Caco-2 (cell line): ENCODE results near the gene NOS3. TPM values are rescaled to one million over a fixed set of nuclear protein-coding genes. Genes with fewer than 3 reads are reported as not detected.

Source experiments
- BruUV-seq: library from RNA; stranded (reverse); fragments of 400-500 nt; replicated peaks from 2 replicates; lab custom pipeline; 2021; lab: Mats Ljungman, UMichigan
- CTCF ChIA-PET: fragments of 300-600 bp; sonication (Branson Sonifier 250); formaldehyde crosslinking; loops from one replicate; lab custom pipeline; 2022; ENCODE audit warnings: antibody characterized with exemption; lab: Charles Lee
- POLR2A ChIA-PET: fragments of 300-600 bp; sonication (Branson Sonifier 250); formaldehyde crosslinking; loops from one replicate; lab custom pipeline; 2022; ENCODE audit warnings: antibody characterized with exemption; lab: Charles Lee
- DNase-seq, 2 experiments: peaks; one replicate each; pipeline versions ENCODE4 v3.0.0 to v3.0.0-alpha.2; 2020 to 2022
- H3K27me3 ChIP-seq: replicated peaks from 2 replicates; pipeline ENCODE4 v1.6.0; 2011; ENCODE audit warnings: low read length; ENCODE audit not compliant: control insufficient read depth, insufficient read depth
- H3K36me3 ChIP-seq: 2 replicates; pipeline ENCODE4 v1.5.1; 2011; ENCODE audit warnings: low read length; ENCODE audit not compliant: control insufficient read depth, insufficient read depth
- H3K4me1 ChIP-seq: fragments of 250-450 bp; sonication (Bioruptor Pico); 2 replicates; pipeline ENCODE4 v1.5.1; 2020; ENCODE audit warnings: mild to moderate bottlenecking
- H3K4me3 ChIP-seq: 2 replicates; pipeline ENCODE4 v1.5.1; 2011; ENCODE audit warnings: low read depth, mild to moderate bottlenecking, control low read depth, low read length
- H3K9me3 ChIP-seq: fragments of 250-450 bp; sonication (Bioruptor Pico); 2 replicates; pipeline ENCODE4 v1.5.1; 2020; ENCODE audit warnings: mild to moderate bottlenecking, moderate library complexity
- H3K27ac Mint-ChIP-seq: one replicate; pipeline ENCODE4 v1.8.0; 2022; ENCODE audit warnings: mixed read lengths; ENCODE audit not compliant: unreplicated experiment
- H3K27me3 Mint-ChIP-seq: one replicate; pipeline ENCODE4 v1.8.0; 2022; ENCODE audit warnings: mixed read lengths; ENCODE audit not compliant: insufficient read depth, unreplicated experiment
- H3K36me3 Mint-ChIP-seq: one replicate; pipeline ENCODE4 v1.8.0; 2022; ENCODE audit warnings: mild to moderate bottlenecking, mixed read lengths; ENCODE audit not compliant: insufficient read depth, unreplicated experiment
- H3K4me1 Mint-ChIP-seq: one replicate; pipeline ENCODE4 v1.8.0; 2022; ENCODE audit warnings: low read depth, mixed read lengths; ENCODE audit not compliant: unreplicated experiment
- H3K4me3 Mint-ChIP-seq: one replicate; pipeline ENCODE4 v1.8.0; 2022; ENCODE audit warnings: mild to moderate bottlenecking, moderate library complexity, mixed read lengths; ENCODE audit not compliant: unreplicated experiment
- H3K9me3 Mint-ChIP-seq: one replicate; pipeline ENCODE4 v1.8.0; 2022; ENCODE audit warnings: mixed read lengths; ENCODE audit not compliant: unreplicated experiment
- CTCF ChIP-seq, 2 experiments: fragments of 200-600 bp in 1 of 2; IDR thresholded peaks; 1 replicate in 1 of 2; 2 replicates in 1 of 2; pipeline versions ENCODE4 v1.5.1 to v1.8.0; 2011 to 2022; ENCODE audit warnings: antibody characterized with exemption in 1 of 2, control low read depth in 1 of 2, inconsistent platforms in 1 of 2, low read depth in 1 of 2, low read length in 1 of 2, mild to moderate bottlenecking in 1 of 2, moderate library complexity in 1 of 2; ENCODE audit not compliant: insufficient read depth in 1 of 2, severe bottlenecking in 1 of 2, unreplicated experiment in 1 of 2
- intact Hi-C: fragments of 100-400 bp; cut with micrococcal nuclease; formaldehyde crosslinking; loops from one replicate; pipeline ENCODE4 v1.10.0; 2022; ENCODE audit not compliant: unreplicated experiment
- total RNA-seq: library from RNA; stranded (reverse); gene quantifications from 2 replicates; pipeline ENCODE4 v1.2.3, GENCODE V29; 2022

The NOS3 gene
- total RNA-seq, 1 experiment from 2014 or later: 1.1 TPM

GRCh38 chr7:150998341-150998740 lies 7.5 kb downstream of the NOS3 start:
- TF ChIP-seq CTCF (IDR thresholded peaks at IDR 0.05; ENCODE audit: insufficient read depth in 1 of 2, low read depth in 1 of 2, low read length in 1 of 2, severe bottlenecking in 1 of 2, unreplicated experiment in 1 of 2): no peak
- Mint-ChIP-seq H3K27me3 (no peaks in the 10 kb centered on the region), H3K4me1 (no peaks in the 10 kb centered on the region), H3K27ac (no peak overlapping the region), H3K36me3 (no peaks in the 10 kb centered on the region), H3K9me3 (no peaks in the 10 kb centered on the region), H3K4me3 (no peak overlapping the region)
- DNase-seq: no peak
- CTCF ChIA-PET: no interaction called here
- no peaks in the 10 kb centered on the region for H3K4me1 ChIP-seq
- no peaks in the 10 kb centered on the region for H3K36me3 ChIP-seq
- POLR2A ChIA-PET: no interaction called here
- no peak overlapping the region for H3K4me3 ChIP-seq
- intact Hi-C loops: no loop called here
- no peaks in the 10 kb centered on the region for H3K27me3 ChIP-seq
- H3K9me3 ChIP-seq: no peaks in the 10 kb centered on the region
- no TSS peak for BruUV-seq

DNA sequence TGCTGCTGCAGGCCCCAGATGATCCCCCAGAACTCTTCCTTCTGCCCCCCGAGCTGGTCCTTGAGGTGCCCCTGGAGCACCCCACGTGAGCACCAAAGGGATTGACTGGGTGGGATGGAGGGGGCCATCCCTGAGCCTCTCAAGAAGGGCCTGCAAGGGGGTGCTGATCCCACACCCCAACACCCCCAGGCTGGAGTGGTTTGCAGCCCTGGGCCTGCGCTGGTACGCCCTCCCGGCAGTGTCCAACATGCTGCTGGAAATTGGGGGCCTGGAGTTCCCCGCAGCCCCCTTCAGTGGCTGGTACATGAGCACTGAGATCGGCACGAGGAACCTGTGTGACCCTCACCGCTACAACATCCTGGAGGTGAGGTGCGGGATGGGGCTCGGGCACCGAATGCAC lies 8.2 kb downstream of the NOS3 start:
- Histone ChIP-seq H3K36me3 (no peaks in the 10 kb centered on the region), H3K4me1 (no peaks in the 10 kb centered on the region), H3K4me3 (no peak overlapping the region), H3K9me3 (no peaks in the 10 kb centered on the region), H3K27me3 (no peaks in the 10 kb centered on the region)
- ChIA-PET CTCF (interaction anchor here (0.6 kb wide), 1 partner anchor 1536 kb away, joined by 3 read pairs; no protein-coding TSS in a partner anchor), POLR2A (no interaction called here)
- H3K27ac Mint-ChIP-seq: no peak overlapping the region
- H3K36me3 Mint-ChIP-seq: no peaks in the 10 kb centered on the region
- no peaks in the 10 kb centered on the region for H3K27me3 Mint-ChIP-seq
- no peaks in the 10 kb centered on the region for H3K4me1 Mint-ChIP-seq
- H3K4me3 Mint-ChIP-seq: no peak overlapping the region
- intact Hi-C loops: no loop called here
- no peaks in the 10 kb centered on the region for H3K9me3 Mint-ChIP-seq
- no TSS peak for BruUV-seq
- DNase-seq: no peak
- TF ChIP-seq CTCF (IDR thresholded peaks at IDR 0.05; ENCODE audit: insufficient read depth in 1 of 2, low read depth in 1 of 2, low read length in 1 of 2, severe bottlenecking in 1 of 2, unreplicated experiment in 1 of 2): no peak

GRCh38 chr7:150999497-151000230 lies 8.8 kb downstream of the NOS3 start:
- Histone ChIP-seq H3K27me3 (no peaks in the 10 kb centered on the region), H3K4me3 (no peak overlapping the region), H3K4me1 (no peaks in the 10 kb centered on the region), H3K9me3 (no peaks in the 10 kb centered on the region), H3K36me3 (no peaks in the 10 kb centered on the region)
- Mint-ChIP-seq H3K4me1 (no peaks in the 10 kb centered on the region), H3K27me3 (peaks cover 3% of the 10 kb centered on the region), H3K4me3 (no peak overlapping the region), H3K9me3 (no peaks in the 10 kb centered on the region), H3K36me3 (no peaks in the 10 kb centered on the region), H3K27ac (no peak overlapping the region)
- CTCF ChIA-PET: interaction anchor here (0.6 kb wide), 2 partner anchors 111 to 1537 kb away, joined by 3 read pairs; no protein-coding TSS in a partner anchor
- no TSS peak for BruUV-seq
- TF ChIP-seq CTCF (IDR thresholded peaks at IDR 0.05; ENCODE audit: insufficient read depth in 1 of 2, low read depth in 1 of 2, low read length in 1 of 2, severe bottlenecking in 1 of 2, unreplicated experiment in 1 of 2): no peak
- POLR2A ChIA-PET: no interaction called here
- intact Hi-C loops: no loop called here
- no peak for DNase-seq
